NCI-H1694 (cell line): ENCODE data around the gene DDOST.
"Not testable (repeated sequence)": the region's sequence is repeated elsewhere in the genome, so short reads cannot be mapped to it uniquely, and the experiment has no call there.

Source experiments
- DNase-seq: peaks from one replicate; lab custom pipeline; 2025; lab: John Stamatoyannopoulos, UW

Gene DDOST

GRCh38 chr1:20624709-20625108 is 36.5 kb downstream of the DDOST start:
- no peak for DNase-seq

GRCh38 chr1:20621012-20621411 is 40.2 kb downstream of the DDOST start:
- no peak for DNase-seq

- DNase-seq, result no peak
These were observed 41.2 kb downstream of the DDOST start for GRCh38 chr1:20619999-20620398.

- DNase-seq, result no peak
These were observed 42.6 kb downstream of the DDOST start for GRCh38 chr1:20618550-20618949.

GRCh38 chr1:20616847-20617487 is 44.2 kb downstream of the DDOST start:
- no peak for DNase-seq

- DNase-seq, result no peak
These were observed 45.0 kb downstream of the DDOST start for GRCh38 chr1:20615946-20616846.

- DNase-seq, result no peak
These were observed 47.0 kb downstream of the DDOST start for GRCh38 chr1:20614131-20614579.

- no peak for DNase-seq
These were observed 48.9 kb downstream of the DDOST start for GRCh38 chr1:20612221-20612746.

GRCh38 chr1:20611652-20612051 is 49.5 kb downstream of the DDOST start:
- no peak for DNase-seq

GRCh38 chr1:20610970-20611369 is 50.2 kb downstream of the DDOST start:
- DNase-seq, result no peak

- DNase-seq, result no peak
These were observed 51.6 kb downstream of the DDOST start for GRCh38 chr1:20609541-20609940.

- not testable (repeated sequence) for DNase-seq
These were observed 54.2 kb downstream of the DDOST start for GRCh38 chr1:20606801-20607570.

GRCh38 chr1:20604678-20605077 is 56.5 kb downstream of the DDOST start:
- no peak for DNase-seq

GRCh38 chr1:20603504-20604464 is 57.4 kb downstream of the DDOST start:
- DNase-seq, result no peak

GRCh38 chr1:20602851-20603450 is 58.2 kb downstream of the DDOST start:
- DNase-seq, result no peak
